HG03378 (cell line): ENCODE measurements around the gene NTRK1.
A peak's percentile ranks its signal among the peaks of the same experiment; 100 is the strongest.

Source experiments
- ATAC-seq: cut with Tn5 transposase; IDR thresholded peaks from one replicate; pipeline ENCODE4 v1.9.1; 2021; ENCODE audit warnings: mild to moderate bottlenecking, moderate library complexity; ENCODE audit not compliant: unreplicated experiment

NTRK1 gene

DNA sequence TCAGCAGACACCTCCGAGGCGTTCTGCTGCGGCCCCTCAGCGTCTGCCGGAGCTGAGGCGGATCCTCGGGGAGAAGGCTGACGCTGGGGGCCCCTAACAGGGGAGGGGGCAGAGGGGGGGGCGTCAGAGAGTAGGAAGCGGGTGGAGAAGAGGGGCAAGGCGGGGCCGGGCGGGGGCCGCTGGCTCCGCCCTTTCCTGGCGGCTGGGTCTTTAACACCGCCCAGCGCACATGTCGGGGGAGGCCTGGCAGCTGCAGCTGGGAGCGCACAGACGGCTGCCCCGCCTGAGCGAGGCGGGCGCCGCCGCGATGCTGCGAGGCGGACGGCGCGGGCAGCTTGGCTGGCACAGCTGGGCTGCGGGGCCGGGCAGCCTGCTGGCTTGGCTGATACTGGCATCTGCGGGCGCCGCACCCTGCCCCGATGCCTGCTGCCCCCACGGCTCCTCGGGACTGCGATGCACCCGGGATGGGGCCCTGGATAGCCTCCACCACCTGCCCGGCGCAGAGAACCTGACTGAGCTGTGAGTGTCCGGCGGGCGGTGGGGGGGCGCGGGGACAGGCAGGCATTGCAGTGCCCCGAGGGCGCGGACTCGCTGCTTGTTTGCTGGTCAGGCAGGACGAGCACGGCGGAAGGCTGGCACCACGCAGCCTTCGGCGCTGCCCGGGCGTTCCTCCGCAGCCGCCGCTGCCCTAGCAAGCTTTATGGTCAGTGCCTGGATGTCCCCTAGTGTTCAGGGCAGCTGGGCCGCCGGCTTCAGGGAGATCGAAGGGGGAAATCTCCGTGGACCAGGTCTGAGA lies at the start of gene NTRK1:
TSS of gene NTRK1 (plus strand) at position 238 of the 796 bp plus-strand sequence. CDS start at position 308, 70 bp downstream.
- ATAC-seq, result no peak

DNA sequence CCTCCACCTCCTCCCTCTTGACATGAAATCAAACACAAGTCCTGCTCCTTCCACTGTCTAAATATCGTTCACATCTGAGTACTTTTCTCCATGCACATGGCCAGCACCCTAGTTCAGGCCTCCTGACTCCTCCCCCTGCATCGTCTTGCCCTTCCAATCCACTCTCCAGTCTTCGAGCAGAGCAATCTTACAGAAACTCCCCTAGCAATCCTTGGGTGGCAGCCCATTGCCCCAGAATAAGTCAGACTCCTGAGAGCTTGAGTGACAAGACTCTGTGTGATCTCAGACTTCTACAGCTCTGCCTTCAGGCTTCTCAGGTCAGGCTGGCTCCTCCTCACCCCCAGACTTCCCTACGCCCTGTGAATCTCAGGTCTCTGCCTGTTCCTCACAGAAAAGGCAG lies 49.5 kb upstream of the NTRK1 start:
- no peak for ATAC-seq

DNA sequence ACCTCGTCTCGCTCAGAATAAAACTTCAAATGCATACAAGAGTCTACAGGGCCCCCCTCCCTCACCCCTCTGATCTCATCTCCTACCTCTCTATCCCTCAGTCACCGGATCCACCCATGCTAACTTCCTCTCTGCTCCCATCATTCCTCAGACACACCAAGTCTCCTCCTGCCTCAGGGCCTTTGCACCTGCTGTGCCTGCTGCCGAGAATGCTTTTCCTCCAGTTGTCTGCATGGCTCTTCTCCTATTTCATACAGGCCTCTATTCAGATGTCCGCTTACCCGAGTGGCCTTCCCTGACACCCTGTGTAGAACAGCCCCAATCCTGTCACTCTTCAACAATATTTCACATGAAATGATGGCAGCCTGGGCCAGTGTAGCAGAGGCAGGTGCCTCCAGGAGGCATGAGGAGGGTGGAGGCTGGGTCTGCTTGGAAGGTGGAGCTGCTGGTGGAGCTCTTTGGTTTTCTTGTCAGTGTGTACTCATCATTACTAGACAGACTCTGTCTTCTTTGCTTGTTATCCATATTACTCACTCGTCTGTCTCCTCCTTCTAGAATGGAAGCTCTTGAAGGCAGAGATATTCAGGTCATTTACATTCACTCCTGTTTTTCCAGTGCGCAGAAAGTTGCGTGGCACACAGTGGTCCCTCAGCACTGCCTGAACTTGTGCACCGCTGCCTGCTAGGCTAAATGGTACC lies 48.2 kb upstream of the NTRK1 start:
- no peak for ATAC-seq

DNA sequence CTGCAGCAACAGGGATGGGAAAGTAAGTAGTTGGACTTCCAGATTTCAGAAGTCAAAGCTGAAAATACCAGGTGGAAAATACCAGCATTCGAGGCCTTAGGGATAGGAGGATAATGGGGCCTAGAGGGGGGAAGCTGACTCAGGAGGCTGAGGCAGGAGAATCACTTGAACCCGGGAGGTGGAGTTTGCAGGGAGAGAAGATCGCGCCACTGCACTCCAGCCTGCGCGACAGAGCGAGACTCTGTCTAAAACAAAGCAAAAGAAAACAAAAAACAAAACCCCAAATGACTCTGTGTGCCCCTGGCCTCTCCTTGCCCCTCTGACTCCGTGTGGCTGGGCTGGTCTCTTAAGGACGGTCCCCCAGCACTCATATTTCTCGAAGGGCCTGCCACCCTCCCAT lies 47.4 kb upstream of the NTRK1 start:
- ATAC-seq, result no peak

DNA sequence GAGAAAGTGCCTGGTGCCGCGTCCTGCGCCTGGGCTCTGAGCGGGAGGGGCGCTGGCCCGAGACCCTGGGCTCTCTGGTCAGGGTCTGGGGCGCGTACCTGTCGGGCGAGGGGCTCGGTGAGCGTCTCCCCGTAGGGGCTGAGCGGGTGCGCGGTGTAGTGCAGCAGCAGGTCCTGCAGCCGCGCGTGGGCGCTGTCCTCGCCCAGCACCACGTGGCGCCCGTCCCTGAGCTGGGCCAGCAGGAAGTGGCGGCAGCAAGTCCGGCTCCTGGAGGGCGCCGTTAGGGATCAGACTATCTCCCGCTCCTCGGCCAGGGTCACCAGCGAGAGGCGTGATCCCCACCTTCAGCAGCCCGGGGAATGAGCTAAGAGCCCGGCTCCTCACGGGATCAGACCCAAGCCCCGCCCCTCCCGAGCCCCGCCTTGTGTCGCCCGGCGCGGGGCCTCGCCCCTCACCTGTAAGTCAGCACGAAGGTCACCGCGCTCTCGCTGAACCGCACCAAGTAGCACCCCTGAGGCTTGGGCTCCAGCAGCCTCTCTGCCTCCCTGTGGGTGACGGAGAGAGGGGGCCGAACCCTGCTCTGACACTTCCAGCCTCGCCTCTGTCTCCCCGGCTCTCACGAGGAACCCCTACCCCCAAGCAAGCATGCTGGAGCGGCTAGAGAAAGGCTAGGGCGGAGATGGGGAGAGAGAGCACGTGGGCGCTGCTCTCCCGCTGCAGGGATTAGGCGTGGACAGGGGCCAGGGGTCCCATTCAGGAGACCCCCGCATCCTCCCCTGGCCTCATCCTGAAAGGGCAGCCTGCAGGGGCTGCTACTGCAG lies 46.7 kb upstream of the NTRK1 start:
- no peak for ATAC-seq

- ATAC-seq, result no peak
Measured at GRCh38 chr1:156814571-156815260, 45.9 kb upstream of the NTRK1 start.

DNA sequence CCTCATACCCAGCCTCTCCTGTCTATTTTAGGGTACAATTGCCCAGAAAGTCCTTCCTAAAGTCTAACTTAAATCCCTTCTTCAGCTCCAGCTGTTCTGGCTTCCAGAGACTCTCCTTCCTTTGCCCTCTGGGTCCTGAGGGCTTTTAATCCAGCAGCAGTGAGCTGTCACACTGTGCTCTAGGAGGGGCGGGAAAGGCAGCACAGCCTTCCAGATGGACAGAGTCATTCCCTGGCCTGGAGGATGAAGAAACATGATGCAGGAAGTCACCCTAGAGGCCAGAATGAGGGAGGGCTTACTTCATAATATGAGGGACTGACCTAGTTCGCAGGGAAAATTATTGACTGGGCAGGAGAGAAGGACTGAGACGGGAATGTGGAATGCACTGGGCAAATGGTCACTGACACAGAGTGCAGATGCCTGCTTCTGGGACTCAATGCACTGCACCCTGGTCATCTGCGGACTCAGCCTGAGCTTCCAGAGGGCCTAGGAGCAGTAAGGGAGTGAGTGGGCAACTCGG lies 45.3 kb upstream of the NTRK1 start:
- no peak for ATAC-seq

DNA sequence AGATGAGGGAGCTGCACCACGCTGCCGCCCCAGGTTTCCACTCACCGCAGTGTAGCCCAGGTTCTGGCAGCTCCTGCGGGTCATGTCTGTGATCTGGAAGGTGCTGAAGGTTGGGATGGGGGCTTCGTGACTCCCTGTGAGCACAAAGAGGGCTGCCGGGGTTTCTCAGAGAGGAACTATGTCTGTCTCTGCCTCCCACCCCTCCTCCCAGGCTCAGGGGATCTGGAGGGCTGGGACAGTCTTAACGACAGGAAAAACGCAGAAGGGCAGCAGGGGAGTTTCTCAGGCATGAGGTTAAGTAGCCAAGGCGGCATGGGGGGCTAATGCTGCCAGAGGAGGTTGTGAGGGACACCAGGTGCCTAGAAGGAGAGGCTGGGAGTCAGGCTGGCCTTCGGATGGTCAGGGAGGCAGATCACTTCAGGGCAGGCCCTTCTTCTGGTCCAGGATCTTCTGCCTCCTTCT lies 44.7 kb upstream of the NTRK1 start:
- no peak for ATAC-seq

DNA sequence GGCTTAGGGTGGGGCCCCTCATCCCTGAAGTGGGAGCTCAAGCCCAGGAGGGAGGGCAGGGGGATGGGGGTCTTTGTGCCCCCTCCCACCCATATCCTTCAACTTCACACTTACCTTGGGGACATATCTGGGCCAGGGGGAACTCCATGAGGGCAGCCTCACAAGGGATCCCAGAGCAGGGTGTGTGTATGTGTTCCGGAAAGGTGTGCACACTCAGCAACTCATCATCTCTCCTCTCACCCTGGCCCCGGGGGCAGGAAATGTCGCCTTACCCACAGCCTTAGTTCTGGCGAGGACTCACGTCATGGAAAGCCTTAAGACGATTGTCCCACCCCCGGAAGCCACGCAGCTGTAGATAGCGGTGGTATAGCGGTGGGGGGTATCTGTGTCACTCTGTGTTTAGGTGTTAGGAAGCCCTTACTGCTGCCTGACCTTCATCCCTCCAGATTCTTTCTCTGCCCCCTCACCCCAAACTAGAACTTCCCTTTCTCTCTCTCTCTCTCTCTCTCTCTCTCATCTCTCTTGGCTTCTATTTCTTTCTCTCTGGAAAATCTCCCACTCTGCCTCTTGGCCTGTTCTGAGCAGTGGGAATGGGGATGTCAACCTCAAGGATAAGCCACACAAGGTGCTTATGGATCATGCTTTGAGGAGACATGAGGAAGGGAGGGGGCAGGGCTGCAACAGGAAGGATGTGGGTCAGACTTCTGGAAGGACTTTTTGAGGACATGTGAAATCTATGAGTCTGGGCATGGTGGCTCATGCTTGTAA lies 43.9 kb upstream of the NTRK1 start, which contains the start of gene SH2D2A:
TSS of gene SH2D2A (minus strand) at position 288 of the 768 bp plus-strand sequence. CDS start at position 148, 140 bp downstream.
- peak; percentile 72 for ATAC-seq

GRCh38 chr1:156821801-156822200 lies 38.9 kb upstream of the NTRK1 start:
- no peak for ATAC-seq

GRCh38 chr1:156822680-156823079 lies 38.0 kb upstream of the NTRK1 start:
- no peak for ATAC-seq

GRCh38 chr1:156823210-156823790 lies 37.4 kb upstream of the NTRK1 start:
- ATAC-seq, result no peak

DNA sequence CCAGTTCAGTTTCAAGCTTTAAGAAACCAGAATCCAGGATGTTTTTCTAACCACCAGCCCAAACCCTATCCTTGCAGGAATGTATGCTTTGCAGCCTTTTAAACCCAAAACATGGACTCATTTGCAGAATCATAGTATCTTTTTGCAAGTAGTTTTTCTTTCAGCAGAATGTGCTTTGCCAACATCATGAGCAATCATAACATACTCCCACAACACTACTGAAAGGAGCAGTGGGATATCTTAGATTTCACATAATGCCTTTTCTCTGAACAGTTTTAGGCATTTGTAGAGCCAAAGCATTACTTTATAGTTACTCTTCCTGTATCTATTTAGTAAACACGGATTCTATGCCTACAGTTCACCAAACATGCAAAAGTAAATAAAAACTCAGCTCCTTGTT lies 34.0 kb upstream of the NTRK1 start:
- ATAC-seq, result no peak

DNA sequence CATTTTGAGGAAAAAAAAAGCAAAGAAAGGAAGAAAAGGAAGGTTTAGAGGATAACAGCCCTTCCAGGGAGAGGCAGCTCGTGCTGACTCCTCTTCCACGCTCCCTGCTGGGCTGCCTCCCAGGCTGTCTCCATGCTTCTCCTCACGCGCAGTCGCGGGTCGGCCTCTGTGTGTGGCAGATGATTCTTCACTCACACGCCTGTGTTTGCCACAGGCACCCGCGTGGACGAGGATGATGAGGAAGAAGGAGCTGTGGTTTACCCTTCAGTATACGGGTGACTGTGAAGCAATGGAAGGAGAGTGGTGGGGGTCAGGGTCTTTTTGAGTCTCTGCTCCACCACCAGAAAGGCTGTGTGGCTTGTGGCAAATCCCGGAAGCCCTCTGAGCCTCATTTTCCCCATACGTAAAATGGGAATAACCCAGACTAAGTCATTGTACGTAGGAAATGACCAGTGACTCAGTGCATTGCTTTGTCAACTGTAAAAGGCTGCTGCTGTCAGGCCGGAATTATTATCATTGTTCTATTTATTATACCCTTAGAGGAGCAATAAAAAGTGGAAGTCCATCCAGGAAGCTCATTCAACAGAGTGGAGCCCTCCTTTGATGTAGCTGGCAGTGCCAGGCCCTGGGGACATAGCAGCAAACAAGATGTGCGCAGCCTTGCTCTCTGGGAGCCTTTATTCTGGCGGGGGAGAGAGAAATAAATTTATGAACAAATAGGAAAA lies 32.1 kb upstream of the NTRK1 start:
- no peak for ATAC-seq

DNA sequence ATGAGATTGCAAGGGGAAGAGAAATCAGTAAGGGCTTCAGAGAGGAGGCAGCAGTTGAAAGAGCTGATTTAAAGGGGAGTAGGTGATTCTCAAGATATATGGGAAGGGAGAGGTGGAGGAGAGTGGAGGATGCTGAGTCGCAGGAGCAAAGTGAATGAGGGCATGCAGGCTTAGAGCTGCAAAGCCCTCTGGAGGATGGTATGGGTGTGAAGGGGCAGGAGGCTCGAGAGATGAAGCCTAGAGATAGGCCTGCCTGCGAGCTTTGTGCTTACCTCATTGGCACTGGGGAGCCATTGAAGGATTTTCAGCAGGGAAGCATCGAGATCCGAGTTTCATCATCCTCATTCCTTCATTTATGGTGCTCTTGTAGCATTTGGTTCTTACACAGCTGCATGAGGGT lies 28.2 kb upstream of the NTRK1 start:
- no peak for ATAC-seq

GRCh38 chr1:156833603-156834002 lies 27.1 kb upstream of the NTRK1 start:
- ATAC-seq, result no peak

GRCh38 chr1:156834322-156834721 lies 26.3 kb upstream of the NTRK1 start:
- ATAC-seq, result no peak

DNA sequence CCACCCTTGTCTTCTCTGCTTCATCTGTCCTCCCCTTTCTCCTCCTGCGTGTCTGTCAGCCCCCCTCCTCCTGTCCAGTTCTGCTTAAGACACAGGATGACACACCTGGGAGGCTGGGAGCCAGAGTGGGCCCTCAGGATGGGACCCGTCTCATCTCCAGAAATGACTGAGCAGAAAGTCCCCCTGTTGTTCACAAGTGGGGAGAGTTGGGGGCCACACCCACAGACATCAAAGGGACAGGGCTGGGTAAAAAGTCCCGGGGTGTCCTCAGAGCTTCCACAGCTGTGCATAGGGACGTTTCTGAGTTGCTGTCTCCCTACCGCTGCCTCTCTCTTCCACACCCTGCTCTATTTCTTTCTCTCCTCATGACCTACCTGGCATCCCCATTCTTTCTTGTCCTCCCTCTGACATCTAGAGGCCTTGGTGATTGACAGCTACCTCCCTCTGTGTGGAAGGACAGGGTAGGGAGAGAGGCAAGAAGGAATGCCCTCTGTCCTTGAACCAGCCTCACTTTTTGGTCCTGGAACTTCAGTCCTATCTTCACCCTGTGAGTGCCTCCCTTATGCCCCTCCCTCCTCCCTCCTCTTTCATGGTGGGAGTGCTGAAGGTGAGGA lies 24.5 kb upstream of the NTRK1 start:
- no peak for ATAC-seq
